GM12865 (cell line): Measurements from ENCODE around the gene MRPS34.

Experiments
- DNase-seq: peaks from one replicate; pipeline ENCODE4 v3.0.0; 2010; ENCODE audit warnings: low read depth
- H3K4me3 ChIP-seq: 2 replicates; pipeline ENCODE4 v1.5.1; 2011; ENCODE audit warnings: mild to moderate bottlenecking, low read depth, low read length, control low read depth
- TF ChIP-seq, protein P1 (sequence below): IDR thresholded peaks from 2 replicates; pipeline ENCODE4 v1.5.1; 2011; ENCODE audit warnings: low read length, control low read depth, low read depth, inconsistent platforms; ENCODE audit not compliant: insufficient read depth; ENCODE audit errors: missing control alignments

Gene MRPS34

GRCh38 chr16:1786242-1787055 lies 13.5 kb upstream of the MRPS34 start:
- TF ChIP-seq, protein P1, sequence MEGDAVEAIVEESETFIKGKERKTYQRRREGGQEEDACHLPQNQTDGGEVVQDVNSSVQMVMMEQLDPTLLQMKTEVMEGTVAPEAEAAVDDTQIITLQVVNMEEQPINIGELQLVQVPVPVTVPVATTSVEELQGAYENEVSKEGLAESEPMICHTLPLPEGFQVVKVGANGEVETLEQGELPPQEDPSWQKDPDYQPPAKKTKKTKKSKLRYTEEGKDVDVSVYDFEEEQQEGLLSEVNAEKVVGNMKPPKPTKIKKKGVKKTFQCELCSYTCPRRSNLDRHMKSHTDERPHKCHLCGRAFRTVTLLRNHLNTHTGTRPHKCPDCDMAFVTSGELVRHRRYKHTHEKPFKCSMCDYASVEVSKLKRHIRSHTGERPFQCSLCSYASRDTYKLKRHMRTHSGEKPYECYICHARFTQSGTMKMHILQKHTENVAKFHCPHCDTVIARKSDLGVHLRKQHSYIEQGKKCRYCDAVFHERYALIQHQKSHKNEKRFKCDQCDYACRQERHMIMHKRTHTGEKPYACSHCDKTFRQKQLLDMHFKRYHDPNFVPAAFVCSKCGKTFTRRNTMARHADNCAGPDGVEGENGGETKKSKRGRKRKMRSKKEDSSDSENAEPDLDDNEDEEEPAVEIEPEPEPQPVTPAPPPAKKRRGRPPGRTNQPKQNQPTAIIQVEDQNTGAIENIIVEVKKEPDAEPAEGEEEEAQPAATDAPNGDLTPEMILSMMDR = no peak
- H3K4me3 ChIP-seq = no peak overlapping the region
- DNase-seq = no peak

GRCh38 chr16:1785846-1786170 lies 12.9 kb upstream of the MRPS34 start:
- TF ChIP-seq, protein P1 = no peak
- DNase-seq = no peak
- H3K4me3 ChIP-seq = no peak overlapping the region

- TF ChIP-seq, protein P1 = no peak
- DNase-seq = no peak
- H3K4me3 ChIP-seq = no peak overlapping the region
These were observed 12.3 kb upstream of the MRPS34 start for GRCh38 chr16:1784977-1785845.

DNA sequence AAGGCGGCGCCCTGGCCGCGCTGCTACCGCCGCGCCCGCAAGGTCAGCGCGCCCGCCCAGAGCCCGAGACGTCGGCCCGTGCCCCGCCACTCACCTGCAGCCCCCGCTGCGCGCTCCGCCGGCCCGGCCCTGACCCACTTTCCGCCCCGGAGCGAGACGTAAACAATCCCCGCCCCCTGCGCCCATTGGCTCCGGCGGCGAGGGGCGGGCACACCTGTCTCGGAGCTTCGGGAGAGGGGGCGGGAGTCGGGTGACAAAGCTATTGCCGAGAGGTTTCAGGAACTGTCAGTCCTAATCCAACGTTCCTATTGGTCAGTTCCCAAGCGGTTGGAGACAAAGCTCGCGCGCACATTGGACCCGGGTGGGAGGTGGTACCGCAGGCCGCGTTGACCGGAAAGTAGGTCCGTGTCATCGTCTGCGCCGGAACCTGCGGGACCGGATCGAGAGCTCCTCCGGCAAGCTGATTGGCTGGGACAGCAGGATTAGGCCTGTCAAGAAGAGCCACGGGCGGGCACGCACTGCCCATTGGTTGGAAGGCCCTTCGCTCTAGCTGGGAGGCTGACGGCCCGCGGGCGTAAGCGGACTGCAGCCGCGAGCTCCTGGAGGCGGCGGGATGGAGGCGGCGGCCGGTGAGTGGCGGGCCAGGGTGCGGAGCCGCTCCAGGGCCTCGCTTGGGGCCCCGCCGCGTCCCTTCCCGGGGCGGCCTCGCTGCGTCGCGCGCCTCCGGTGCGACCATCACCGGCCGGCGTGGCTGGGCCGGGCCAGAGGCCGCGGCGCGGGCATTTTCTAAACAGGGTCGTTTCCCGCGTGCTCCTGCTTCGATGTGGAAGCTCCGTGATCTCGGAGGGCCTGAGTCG lies 9.7 kb upstream of the MRPS34 start, which contains the start of the genes NUBP2 and SPSB3:
TSS of gene NUBP2 (plus strand) at position 553 of the 857 bp plus-strand sequence. CDS start at position 614, 61 bp downstream.
TSS of gene SPSB3 (minus strand) at position 164 of the 857 bp plus-strand sequence. CDS start 1,088 bp downstream, outside the sequence.
- peak; percentile 100 for DNase-seq
- peak within 1 kb of the TSS; percentile 84 for H3K4me3 ChIP-seq
- TF ChIP-seq, protein P1 = no peak

DNA sequence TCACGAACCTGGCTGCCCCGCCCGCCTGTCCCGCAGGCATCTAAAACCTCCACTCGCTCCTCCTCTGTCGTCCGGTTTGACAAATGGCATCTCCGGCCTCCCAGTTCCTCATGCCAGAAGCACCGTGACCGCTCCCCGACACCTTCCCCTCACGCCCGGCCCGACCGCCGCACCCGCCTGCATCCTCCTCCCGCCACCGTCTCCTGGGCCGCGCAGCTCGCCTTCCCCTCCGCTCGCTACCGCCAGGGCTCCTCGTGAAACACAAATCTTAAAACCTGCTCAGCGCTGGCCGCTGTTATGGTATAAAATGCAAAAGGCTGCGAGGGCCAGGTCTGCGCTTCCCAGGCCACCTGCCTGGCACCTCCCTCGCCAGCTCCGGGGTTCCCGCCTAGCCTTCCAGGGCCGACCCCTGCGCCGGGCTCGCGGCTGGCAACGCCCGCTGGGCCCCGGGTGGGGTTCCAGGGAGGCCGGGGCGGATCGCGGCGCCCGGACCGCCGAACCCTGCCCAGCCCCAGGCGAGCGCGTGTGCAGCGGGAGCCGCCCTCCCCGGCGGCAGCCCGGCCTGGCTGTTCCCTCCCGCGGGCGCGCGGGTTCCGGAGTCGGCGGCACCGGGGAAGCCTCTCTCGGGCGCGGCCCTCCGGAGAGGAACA lies 8.9 kb upstream of the MRPS34 start:
- DNase-seq = peak; percentile 42
- TF ChIP-seq, protein P1 = peak; percentile 10

DNA sequence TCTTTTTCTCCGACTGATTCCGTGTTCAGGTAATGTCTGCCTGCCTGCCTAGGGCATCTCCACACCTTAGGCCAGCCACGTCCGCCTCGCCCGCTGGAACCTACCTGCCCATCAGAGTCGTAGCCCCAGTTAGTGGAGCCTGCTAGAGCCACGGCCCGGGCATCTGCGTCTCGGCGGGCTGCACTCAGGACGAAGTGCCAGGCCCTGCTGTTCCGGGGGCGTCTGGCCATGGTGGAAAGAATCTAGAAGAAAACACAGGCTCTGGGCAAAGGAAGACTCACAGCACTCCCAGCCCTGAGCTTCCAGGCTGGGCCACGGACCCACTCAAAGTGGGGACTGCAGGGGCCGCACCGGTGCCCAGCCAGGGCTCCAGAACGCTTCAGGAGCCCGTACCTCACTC lies 8.3 kb upstream of the MRPS34 start:
- TF ChIP-seq, protein P1 = no peak
- peak overlapping the region; percentile 84 for H3K4me3 ChIP-seq
- DNase-seq = no peak

More for the DNA sequence above, 8.9 kb upstream of the MRPS34 start:
- H3K4me3 ChIP-seq = peak overlapping the region; percentile 84
